ENCODE results near the gene CBFA2T3.

GRCh38 chr16:88955906-88956305, 21.1 kb downstream of the CBFA2T3 start:
- TF ChIP-seq, protein P1, sequence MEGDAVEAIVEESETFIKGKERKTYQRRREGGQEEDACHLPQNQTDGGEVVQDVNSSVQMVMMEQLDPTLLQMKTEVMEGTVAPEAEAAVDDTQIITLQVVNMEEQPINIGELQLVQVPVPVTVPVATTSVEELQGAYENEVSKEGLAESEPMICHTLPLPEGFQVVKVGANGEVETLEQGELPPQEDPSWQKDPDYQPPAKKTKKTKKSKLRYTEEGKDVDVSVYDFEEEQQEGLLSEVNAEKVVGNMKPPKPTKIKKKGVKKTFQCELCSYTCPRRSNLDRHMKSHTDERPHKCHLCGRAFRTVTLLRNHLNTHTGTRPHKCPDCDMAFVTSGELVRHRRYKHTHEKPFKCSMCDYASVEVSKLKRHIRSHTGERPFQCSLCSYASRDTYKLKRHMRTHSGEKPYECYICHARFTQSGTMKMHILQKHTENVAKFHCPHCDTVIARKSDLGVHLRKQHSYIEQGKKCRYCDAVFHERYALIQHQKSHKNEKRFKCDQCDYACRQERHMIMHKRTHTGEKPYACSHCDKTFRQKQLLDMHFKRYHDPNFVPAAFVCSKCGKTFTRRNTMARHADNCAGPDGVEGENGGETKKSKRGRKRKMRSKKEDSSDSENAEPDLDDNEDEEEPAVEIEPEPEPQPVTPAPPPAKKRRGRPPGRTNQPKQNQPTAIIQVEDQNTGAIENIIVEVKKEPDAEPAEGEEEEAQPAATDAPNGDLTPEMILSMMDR (tag by site-specific recombination; IDR thresholded peaks at IDR 0.05) = no peak
- TF ChIP-seq ZNF747 (tag by site-specific recombination; IDR thresholded peaks at IDR 0.05) (no peak), ZNF10 (tag by site-specific recombination; IDR thresholded peaks at IDR 0.05) (no peak), ZNF768 (tag by site-specific recombination; IDR thresholded peaks at IDR 0.05) (no peak), ZBTB21 (tag by site-specific recombination; IDR thresholded peaks at IDR 0.05) (no peak), PRDM4 (tag by site-specific recombination; IDR thresholded peaks at IDR 0.05) (no peak), YY1 (tag by site-specific recombination; IDR thresholded peaks at IDR 0.05) (no peak), ZNF423 (tag by site-specific recombination; IDR thresholded peaks at IDR 0.05) (no peak), KLF8 (tag by site-specific recombination; IDR thresholded peaks at IDR 0.05) (no peak), ZNF274 (IDR thresholded peaks at IDR 0.05; ENCODE audit: low read length) (no peak), ZNF274 (tag by site-specific recombination; IDR thresholded peaks at IDR 0.05; ENCODE audit: borderline replicate concordance) (no peak)

Measured in HEK293 (cell line).